CD4-positive, alpha-beta T cell treated with Interleukin-2 at 100 ng/mL for 4 hours (primary cell): ENCODE results near the gene HSD11B2.

Experiments
- DNase-seq: peaks from one replicate; pipeline ENCODE4 v3.0.0-alpha.2; 2020; ENCODE audit warnings: low spot score

Gene HSD11B2

GRCh38 chr16:67435758-67436164 is 4.8 kb downstream of the HSD11B2 start:
- no peak for DNase-seq

GRCh38 chr16:67436640-67437193 is 5.8 kb downstream of the HSD11B2 start:
- no peak for DNase-seq

GRCh38 chr16:67437513-67437912 is 6.6 kb downstream of the HSD11B2 start:
- DNase-seq = no peak

- no peak for DNase-seq
These were observed 7.3 kb downstream of the HSD11B2 start for GRCh38 chr16:67438098-67438791.

- no peak for DNase-seq
These were observed 8.0 kb downstream of the HSD11B2 start for GRCh38 chr16:67438824-67439393.

- no peak for DNase-seq
These were observed 10.4 kb downstream of the HSD11B2 start for GRCh38 chr16:67441271-67441753.

GRCh38 chr16:67441907-67442306 is 11.0 kb downstream of the HSD11B2 start:
- DNase-seq = no peak

- no peak for DNase-seq
These were observed 11.8 kb downstream of the HSD11B2 start for GRCh38 chr16:67442581-67443255.

GRCh38 chr16:67443265-67443664 is 12.3 kb downstream of the HSD11B2 start:
- DNase-seq = no peak

- DNase-seq = no peak
These were observed 13.6 kb downstream of the HSD11B2 start for GRCh38 chr16:67444259-67445125.

GRCh38 chr16:67445126-67445426 is 14.2 kb downstream of the HSD11B2 start:
- no peak for DNase-seq

- DNase-seq = no peak
These were observed 14.6 kb downstream of the HSD11B2 start for GRCh38 chr16:67445441-67445912.

GRCh38 chr16:67445913-67446907 is 15.3 kb downstream of the HSD11B2 start:
- no peak for DNase-seq

GRCh38 chr16:67446968-67447507 is 16.1 kb downstream of the HSD11B2 start:
- DNase-seq = no peak

- DNase-seq = peak; percentile 50
These were observed 16.7 kb downstream of the HSD11B2 start for GRCh38 chr16:67447508-67448076.

- no peak for DNase-seq
These were observed 17.7 kb downstream of the HSD11B2 start for GRCh38 chr16:67448580-67448979.

GRCh38 chr16:67449336-67449735 is 18.4 kb downstream of the HSD11B2 start:
- no peak for DNase-seq

- DNase-seq = no peak
These were observed 18.8 kb downstream of the HSD11B2 start for GRCh38 chr16:67449739-67450138.

- DNase-seq = no peak
These were observed 20.3 kb downstream of the HSD11B2 start for GRCh38 chr16:67451061-67451703.
